GM21529 (cell line): ENCODE results near the gene LCLAT1.
"Not testable (repeated sequence)": the region's sequence is repeated elsewhere in the genome, so short reads cannot be mapped to it uniquely, and the experiment has no call there.

ENCODE experiments used
- ATAC-seq: cut with Tn5 transposase; IDR thresholded peaks from one replicate; pipeline ENCODE4 v1.9.1; 2021; ENCODE audit not compliant: unreplicated experiment

Gene LCLAT1

GRCh38 chr2:30583204-30583749 is 136.2 kb downstream of the LCLAT1 start:
- no peak for ATAC-seq

- ATAC-seq = peak; percentile 83
Observed at GRCh38 chr2:30584116-30584515, 137.1 kb downstream of the LCLAT1 start.

- no peak for ATAC-seq
Observed at GRCh38 chr2:30588994-30589393, 141.9 kb downstream of the LCLAT1 start.

- no peak for ATAC-seq
Observed at GRCh38 chr2:30590407-30590806, 143.4 kb downstream of the LCLAT1 start.

- no peak for ATAC-seq
Observed at GRCh38 chr2:30591186-30591585, 144.1 kb downstream of the LCLAT1 start.

GRCh38 chr2:30601375-30601774 is 154.3 kb downstream of the LCLAT1 start:
- no peak for ATAC-seq

- ATAC-seq = no peak
Observed at GRCh38 chr2:30605197-30605596, 158.2 kb downstream of the LCLAT1 start.

- ATAC-seq = no peak
Observed at GRCh38 chr2:30608643-30609042, 161.6 kb downstream of the LCLAT1 start.

- ATAC-seq = no peak
Observed at GRCh38 chr2:30611583-30611982, 164.5 kb downstream of the LCLAT1 start.

GRCh38 chr2:30612371-30612770 is 165.3 kb downstream of the LCLAT1 start:
- ATAC-seq = no peak

- no peak for ATAC-seq
Observed at GRCh38 chr2:30613001-30613400, 166.0 kb downstream of the LCLAT1 start.

GRCh38 chr2:30614227-30614626 is 167.2 kb downstream of the LCLAT1 start:
- not testable (repeated sequence) for ATAC-seq

- no peak for ATAC-seq
Observed at GRCh38 chr2:30615926-30616325, 168.9 kb downstream of the LCLAT1 start.

- no peak for ATAC-seq
Observed at GRCh38 chr2:30620102-30620501, 173.1 kb downstream of the LCLAT1 start.

- no peak for ATAC-seq
Observed at GRCh38 chr2:30621836-30622235, 174.8 kb downstream of the LCLAT1 start.

- no peak for ATAC-seq
Observed at GRCh38 chr2:30622452-30622851, 175.4 kb downstream of the LCLAT1 start.

GRCh38 chr2:30625276-30625675 is 178.2 kb downstream of the LCLAT1 start:
- no peak for ATAC-seq

- ATAC-seq = no peak
Observed at GRCh38 chr2:30625701-30626100, 178.7 kb downstream of the LCLAT1 start.

GRCh38 chr2:30626397-30626796 is 179.4 kb downstream of the LCLAT1 start:
- ATAC-seq = no peak

- ATAC-seq = peak; percentile 43
Observed at GRCh38 chr2:30627151-30627550, 180.1 kb downstream of the LCLAT1 start.

GRCh38 chr2:30628341-30628740 is 181.3 kb downstream of the LCLAT1 start:
- no peak for ATAC-seq

GRCh38 chr2:30629866-30630265 is 182.8 kb downstream of the LCLAT1 start:
- ATAC-seq = no peak

GRCh38 chr2:30631051-30631671 is 184.1 kb downstream of the LCLAT1 start:
- no peak for ATAC-seq
